ENCODE results near the gene SRRM3.

DNA sequence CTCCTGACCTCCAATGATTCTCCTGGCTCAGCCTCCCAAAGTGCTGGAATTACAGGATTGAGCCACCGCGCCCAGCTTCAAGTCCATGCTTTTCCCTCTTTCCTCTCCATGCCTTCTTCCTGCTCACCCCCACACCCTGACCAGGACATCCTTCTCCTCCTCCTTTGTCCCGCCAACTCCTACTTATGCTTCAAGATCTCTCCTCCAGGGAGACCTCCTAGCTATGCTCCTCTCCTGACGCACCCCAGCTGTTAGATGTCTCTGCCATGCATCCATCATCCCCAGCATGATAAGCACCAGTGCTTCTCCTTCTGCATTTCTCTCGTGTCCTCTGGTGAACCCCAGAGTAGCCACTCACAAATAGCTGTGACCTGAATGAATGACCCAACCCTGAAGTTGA lies 21.1 kb downstream of the SRRM3 start:
- TF ChIP-seq EZH2 (IDR thresholded peaks at IDR 0.05; ENCODE audit: insufficient read depth, poor library complexity, severe bottlenecking) (no peak), EZH2phosphoT487 (IDR thresholded peaks at IDR 0.05; ENCODE audit: insufficient read depth, low read depth) (no peak)
